Keratinocyte (primary cell): ENCODE results near the gene AP5Z1. TPM values are rescaled to one million over a fixed set of nuclear protein-coding genes. Genes with fewer than 3 reads are reported as not detected.

Source experiments
- DNase-seq: peaks from one replicate; pipeline ENCODE4 v3.0.0-alpha.2; 2011; ENCODE audit warnings: low read depth, missing footprints, low spot score
- FAIRE-seq: peaks from 2 replicates; lab custom pipeline; 2011; peaks lifted over from hg19 to GRCh38; lab: Jason Lieb, UNC
- H2AFZ ChIP-seq: 2 replicates; pipeline ENCODE4 v1.6.0; 2012; ENCODE audit warnings: low read length, control low read depth, inconsistent platforms; ENCODE audit not compliant: control insufficient read depth
- H3K27ac ChIP-seq: 2 replicates; pipeline ENCODE4 v1.5.1; 2011; ENCODE audit warnings: low read length; ENCODE audit not compliant: control insufficient read depth, insufficient read depth
- H3K27me3 ChIP-seq: 3 replicates; pipeline ENCODE4 v1.6.0; 2011; ENCODE audit warnings: low read length; ENCODE audit not compliant: control insufficient read depth, insufficient read depth; ENCODE audit errors: extremely low read depth
- H3K36me3 ChIP-seq, 2 experiments: 2 replicates in 1 of 2; 3 replicates in 1 of 2; pipeline ENCODE4 v1.5.1; 2011; ENCODE audit warnings: low read length in 2 of 2, mild to moderate bottlenecking in 1 of 2; ENCODE audit not compliant: control insufficient read depth in 2 of 2, insufficient read depth in 2 of 2; ENCODE audit errors: extremely low read depth in 1 of 2
- H3K4me1 ChIP-seq: 3 replicates; pipeline ENCODE4 v1.5.1; 2011; ENCODE audit warnings: low read length; ENCODE audit not compliant: control insufficient read depth, insufficient read depth; ENCODE audit errors: extremely low read depth
- H3K4me2 ChIP-seq: 3 replicates; pipeline ENCODE4 v1.6.0; 2011; ENCODE audit warnings: low read depth, low read length; ENCODE audit not compliant: control insufficient read depth, insufficient read depth; ENCODE audit errors: extremely low read depth
- H3K4me3 ChIP-seq, 3 experiments: fragments of 200-600 bp in 1 of 3; sonication (generic) in 1 of 3; 2 replicates in 2 of 3; 3 replicates in 1 of 3; pipeline ENCODE4 v1.5.1; 2011 to 2016; ENCODE audit warnings: low read length in 3 of 3, mild to moderate bottlenecking in 3 of 3, control low read depth in 2 of 3, inconsistent platforms in 1 of 3, low read depth in 1 of 3, mixed read lengths in 1 of 3, mixed run types in 1 of 3, moderate library complexity in 1 of 3; ENCODE audit not compliant: control insufficient read depth in 2 of 3, insufficient read depth in 2 of 3; ENCODE audit errors: extremely low read depth in 1 of 3
- H3K79me2 ChIP-seq: 2 replicates; pipeline ENCODE4 v1.6.0; 2012; ENCODE audit warnings: low read length; ENCODE audit not compliant: control insufficient read depth, insufficient read depth
- H3K9ac ChIP-seq: 3 replicates; pipeline ENCODE4 v1.6.0; 2011; ENCODE audit warnings: low read length; ENCODE audit not compliant: control insufficient read depth, insufficient read depth; ENCODE audit errors: extremely low read depth
- H3K9me1 ChIP-seq: 3 replicates; pipeline ENCODE4 v1.6.0; 2011; ENCODE audit warnings: low read length; ENCODE audit not compliant: control insufficient read depth, insufficient read depth; ENCODE audit errors: extremely low read depth
- H3K9me3 ChIP-seq: 2 replicates; pipeline ENCODE4 v1.5.1; 2012; ENCODE audit warnings: low read depth, low read length; ENCODE audit not compliant: control insufficient read depth
- H4K20me1 ChIP-seq: 3 replicates; pipeline ENCODE4 v1.6.0; 2011; ENCODE audit warnings: low read length; ENCODE audit not compliant: control insufficient read depth, insufficient read depth; ENCODE audit errors: extremely low read depth
- CTCF ChIP-seq, 3 experiments: IDR thresholded peaks in 1 of 3; conservative IDR thresholded peaks in 1 of 3; optimal IDR thresholded peaks in 1 of 3; 2 replicates in 2 of 3; 3 replicates in 1 of 3; pipeline versions ENCODE3 to v1.5.1; 2011; ENCODE audit warnings: low read length in 3 of 3, mild to moderate bottlenecking in 3 of 3, moderate library complexity in 2 of 3, control low read depth in 1 of 3, inconsistent platforms in 1 of 3; ENCODE audit not compliant: insufficient read depth in 2 of 3; ENCODE audit errors: extremely low read depth in 1 of 3
- EZH2 ChIP-seq: IDR thresholded peaks from one replicate; pipeline ENCODE4 v1.6.1; 2012; ENCODE audit warnings: inconsistent platforms, mild to moderate bottlenecking, low read length, moderate library complexity
- dilution Hi-C: fragments of 300-500 bp; cut with MboI; formaldehyde crosslinking; loops from one replicate; pipeline ENCODE4 v1.7.0; 2020; ENCODE audit warnings: low sequenced_read_pairs; ENCODE audit not compliant: extremely low pct_ligation_motif_present
- polyA plus RNA-seq, 5 experiments: library from polyadenylated mRNA; depleted of rRNA in 3 of 5; stranded (reverse) in 3 of 5; stranded (forward) in 1 of 5; unstranded in 1 of 5; fragments of >200 nt; gene quantifications; 1 replicate in 1 of 5; 2 replicates in 3 of 5; 3 replicates in 1 of 5; pipeline versions ENCODE4 v1.2.1 to v1.2.3, GENCODE V29; 2011 to 2012; ENCODE audit warnings: missing spikeins in 2 of 5, low read depth in 1 of 5, low replicate concordance in 1 of 5

The AP5Z1 gene
- polyA plus RNA-seq, 1 donor (not counting 4 experiments of a cell fraction or from before 2014, with no cell fraction given): 12.6 TPM

GRCh38 chr7:4763794-4764185, 11.6 kb upstream of the AP5Z1 start:
- FAIRE-seq (no peak), DNase-seq (no peak)
- H3K79me2 ChIP-seq: peaks cover 16% of the 10 kb centered on the region
- H3K9me3 ChIP-seq: no peaks in the 10 kb centered on the region
- TF ChIP-seq CTCF (optimal IDR thresholded peaks at IDR 0.05 in 1 of 3, IDR thresholded peaks at IDR 0.05 in 1 of 3, conservative IDR thresholded peaks at IDR 0.05 in 1 of 3; ENCODE audit: extremely low read depth in 1 of 3, insufficient read depth in 2 of 3, low read length in 3 of 3): no peak
- no peak for TF ChIP-seq EZH2
- H4K20me1 ChIP-seq: peaks cover 2% of the 10 kb centered on the region
- no peak overlapping the region for H3K4me3 ChIP-seq
- dilution Hi-C loops: no loop called here
- H2AFZ ChIP-seq: no peak overlapping the region
- H3K9me1 ChIP-seq: no peaks in the 10 kb centered on the region
- no peak overlapping the region for H3K9ac ChIP-seq
- peaks cover 10% of the 10 kb centered on the region for H3K4me1 ChIP-seq
- no peak overlapping the region for H3K4me2 ChIP-seq
- H3K36me3 ChIP-seq: peaks cover 33 to 40% of the 10 kb centered on the region in 2 experiments
- H3K27ac ChIP-seq: no peak overlapping the region
- no peaks in the 10 kb centered on the region for H3K27me3 ChIP-seq

GRCh38 chr7:4764402-4765007, 10.9 kb upstream of the AP5Z1 start:
- no peak for FAIRE-seq
- Histone ChIP-seq H3K27ac (no peak overlapping the region), H3K36me3 (peaks cover 33 to 43% of the 10 kb centered on the region in 2 experiments), H2AFZ (no peak overlapping the region), H3K27me3 (no peaks in the 10 kb centered on the region), H3K79me2 (peaks cover 16% of the 10 kb centered on the region), H3K4me1 (peaks cover 10% of the 10 kb centered on the region), H3K4me2 (no peak overlapping the region), H3K9me1 (no peaks in the 10 kb centered on the region), H3K9ac (no peak overlapping the region), H3K9me3 (no peaks in the 10 kb centered on the region), H4K20me1 (peaks cover 6% of the 10 kb centered on the region), H3K4me3 (no peak overlapping the region)
- dilution Hi-C loops: no loop called here
- no peak for TF ChIP-seq EZH2
- no peak for TF ChIP-seq CTCF (optimal IDR thresholded peaks at IDR 0.05 in 1 of 3, IDR thresholded peaks at IDR 0.05 in 1 of 3, conservative IDR thresholded peaks at IDR 0.05 in 1 of 3; ENCODE audit: extremely low read depth in 1 of 3, insufficient read depth in 2 of 3, low read length in 3 of 3)
- DNase-seq: no peak
